HG03469 (cell line): ENCODE measurements around the gene ROBO4.

Experiments
- ATAC-seq: cut with Tn5 transposase; IDR thresholded peaks from one replicate; pipeline ENCODE4 v1.9.1; 2021; ENCODE audit warnings: mild to moderate bottlenecking, moderate library complexity, moderate number of reproducible peaks; ENCODE audit not compliant: unreplicated experiment

Gene ROBO4

DNA sequence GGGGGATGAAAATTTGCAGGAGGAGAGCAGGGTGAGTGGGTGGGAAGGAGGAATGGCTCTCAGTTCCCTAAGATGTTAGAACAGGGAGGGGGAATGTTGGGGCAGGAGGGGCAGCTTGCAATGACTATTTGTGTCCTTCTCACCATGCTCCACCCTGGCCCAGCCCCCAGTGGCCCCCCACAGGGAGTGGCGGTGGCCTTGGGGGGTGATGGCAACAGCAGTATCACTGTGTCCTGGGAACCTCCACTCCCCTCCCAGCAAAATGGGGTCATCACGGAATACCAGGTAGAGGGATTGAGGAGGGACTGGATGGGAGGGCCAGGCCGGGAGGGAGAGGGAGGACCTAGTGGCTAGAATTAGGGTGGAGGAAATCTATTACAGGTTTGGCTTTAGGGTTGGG, 22.3 kb downstream of the ROBO4 start:
- no peak for ATAC-seq

DNA sequence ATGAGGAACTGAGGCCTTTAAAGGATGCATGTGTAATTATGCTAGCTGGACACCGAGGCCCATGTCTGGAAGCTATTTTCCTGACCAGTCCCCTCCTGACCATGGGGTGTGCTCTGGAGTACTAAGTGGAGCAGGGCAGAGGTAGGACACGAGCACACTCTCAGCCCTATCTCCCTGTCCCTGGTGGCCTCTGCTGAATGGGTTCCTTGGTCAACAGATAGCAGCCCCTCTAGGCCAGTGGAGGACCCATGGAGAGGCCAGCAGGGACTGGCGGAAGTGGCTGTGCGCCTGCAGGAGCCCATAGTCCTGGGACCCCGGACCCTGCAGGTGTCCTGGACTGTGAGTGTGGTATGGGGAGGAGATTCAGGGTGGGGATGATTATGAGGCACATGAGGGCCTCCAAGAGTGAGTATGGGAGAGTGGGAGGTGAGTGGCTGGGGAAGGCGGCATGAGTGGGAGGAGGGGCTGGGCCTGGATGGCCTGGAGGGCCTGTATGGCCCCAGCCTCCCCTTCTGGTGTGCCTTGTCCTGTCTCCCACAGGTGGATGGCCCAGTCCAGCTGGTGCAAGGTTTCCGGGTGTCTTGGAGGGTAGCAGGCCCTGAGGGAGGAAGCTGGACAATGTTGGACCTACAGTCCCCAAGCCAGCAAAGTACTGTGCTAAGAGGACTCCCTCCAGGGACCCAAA, 23.0 kb downstream of the ROBO4 start:
- no peak for ATAC-seq

DNA sequence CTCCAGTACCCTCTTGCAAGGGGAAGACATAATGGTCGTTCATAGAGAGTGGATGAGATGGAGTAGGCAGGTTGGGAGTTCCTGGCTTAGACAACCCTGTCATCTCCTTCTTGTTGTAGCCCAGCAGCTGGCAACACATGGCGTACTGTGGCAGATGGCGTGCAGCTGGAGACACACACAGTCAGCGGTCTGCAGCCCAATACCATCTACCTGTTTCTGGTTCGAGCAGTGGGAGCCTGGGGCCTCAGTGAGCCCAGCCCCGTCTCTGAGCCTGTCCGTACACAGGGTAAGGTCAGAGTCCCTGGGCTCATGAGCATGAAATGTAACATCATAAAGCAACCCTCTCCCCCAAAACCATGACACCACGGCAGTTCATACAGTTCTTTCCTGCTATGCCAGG, 23.7 kb downstream of the ROBO4 start:
- ATAC-seq = no peak

DNA sequence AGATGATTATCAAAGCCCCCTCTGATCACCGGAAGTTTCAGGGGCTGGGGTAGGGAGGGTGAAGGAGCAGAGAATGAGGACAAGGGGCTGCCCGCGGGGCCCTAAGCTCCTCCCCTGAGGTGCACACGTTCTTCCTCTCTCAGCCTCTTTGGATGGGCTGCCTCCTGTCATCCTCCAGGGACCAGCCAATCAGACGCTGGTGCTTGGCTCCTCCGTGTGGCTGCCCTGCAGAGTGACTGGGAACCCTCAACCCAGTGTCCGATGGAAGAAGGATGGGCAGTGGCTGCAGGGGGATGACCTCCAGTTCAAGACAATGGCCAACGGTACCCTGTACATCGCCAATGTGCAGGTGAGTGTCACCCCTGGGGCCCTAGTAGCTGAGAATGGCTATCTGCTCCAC, 24.9 kb downstream of the ROBO4 start:
- no peak for ATAC-seq

DNA sequence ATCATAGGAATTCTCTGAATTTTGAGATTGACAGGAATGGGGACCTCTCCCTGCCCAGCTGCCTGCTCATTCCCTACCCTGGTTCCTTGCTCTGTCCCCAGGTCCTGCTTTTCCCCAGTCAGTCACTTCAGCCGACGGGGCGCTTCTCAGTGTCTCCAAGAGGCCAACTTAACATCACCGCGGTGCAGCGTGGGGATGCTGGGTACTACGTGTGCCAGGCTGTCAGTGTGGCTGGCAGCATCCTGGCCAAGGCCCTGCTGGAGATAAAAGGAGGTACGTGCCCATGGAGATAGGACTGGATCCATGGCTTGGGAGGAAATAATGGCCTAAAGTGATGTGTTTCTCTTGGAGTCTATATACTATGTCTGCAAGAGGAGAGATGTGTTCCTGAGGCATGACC, 25.4 kb downstream of the ROBO4 start:
- ATAC-seq = no peak

DNA sequence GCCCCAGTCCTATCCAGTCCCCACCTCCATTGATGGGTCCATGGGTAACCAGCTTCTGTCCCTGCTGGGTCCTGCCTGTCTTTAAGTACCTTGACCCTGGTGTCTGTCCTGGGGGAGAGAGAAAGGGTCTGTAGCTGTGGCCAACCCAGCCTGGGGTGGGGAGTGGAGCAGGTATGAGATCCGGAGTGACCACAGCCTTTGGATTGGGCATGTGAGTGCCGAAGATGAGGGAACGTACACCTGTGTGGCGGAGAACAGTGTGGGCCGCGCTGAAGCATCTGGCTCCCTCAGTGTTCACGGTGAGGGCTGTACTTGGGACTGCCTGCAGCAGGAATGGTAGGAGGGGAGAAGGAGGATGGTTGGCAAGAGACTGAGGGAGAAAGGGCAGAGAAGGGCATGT, 27.2 kb downstream of the ROBO4 start:
- ATAC-seq = no peak

DNA sequence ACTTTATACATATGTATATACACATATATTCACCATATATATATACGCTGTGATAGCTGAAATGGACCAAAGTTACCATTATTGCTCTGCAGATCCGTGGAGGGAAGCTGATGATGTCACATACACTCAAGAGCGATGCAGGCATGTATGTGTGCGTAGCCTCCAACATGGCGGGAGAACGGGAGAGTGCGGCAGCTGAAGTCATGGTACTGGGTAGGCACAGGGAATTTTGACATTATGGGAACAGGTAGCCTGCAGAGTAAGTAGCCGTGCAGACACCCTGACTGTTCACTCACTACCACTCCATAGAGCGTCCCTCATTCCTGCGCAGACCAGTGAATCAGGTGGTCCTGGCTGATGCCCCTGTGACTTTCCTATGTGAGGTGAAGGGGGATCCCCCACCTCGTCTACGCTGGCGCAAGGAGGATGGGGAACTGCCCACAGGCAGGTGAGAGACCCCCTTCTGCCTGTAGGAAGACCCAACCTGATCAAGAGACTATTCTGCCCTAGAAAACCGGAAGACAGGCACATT, 27.7 kb downstream of the ROBO4 start:
- ATAC-seq = no peak

DNA sequence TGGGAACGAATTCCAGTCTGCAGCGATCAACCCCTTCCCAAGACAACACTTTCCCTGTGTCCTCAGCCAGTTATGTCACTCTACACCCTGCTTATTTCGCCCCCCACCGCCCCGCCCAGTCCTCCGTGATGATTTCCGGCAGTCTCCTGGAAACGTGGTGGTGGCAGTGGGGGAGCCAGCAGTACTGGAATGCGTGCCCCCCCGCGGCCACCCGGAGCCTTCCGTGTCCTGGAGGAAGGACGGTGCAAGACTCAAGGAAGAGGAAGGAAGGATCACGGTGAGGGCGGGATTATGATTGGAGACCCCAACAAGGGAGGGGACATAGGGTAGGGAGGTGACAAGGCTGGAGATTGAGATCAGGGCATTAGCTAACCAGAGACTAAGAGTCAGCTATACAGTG, 28.3 kb downstream of the ROBO4 start:
- ATAC-seq = no peak

DNA sequence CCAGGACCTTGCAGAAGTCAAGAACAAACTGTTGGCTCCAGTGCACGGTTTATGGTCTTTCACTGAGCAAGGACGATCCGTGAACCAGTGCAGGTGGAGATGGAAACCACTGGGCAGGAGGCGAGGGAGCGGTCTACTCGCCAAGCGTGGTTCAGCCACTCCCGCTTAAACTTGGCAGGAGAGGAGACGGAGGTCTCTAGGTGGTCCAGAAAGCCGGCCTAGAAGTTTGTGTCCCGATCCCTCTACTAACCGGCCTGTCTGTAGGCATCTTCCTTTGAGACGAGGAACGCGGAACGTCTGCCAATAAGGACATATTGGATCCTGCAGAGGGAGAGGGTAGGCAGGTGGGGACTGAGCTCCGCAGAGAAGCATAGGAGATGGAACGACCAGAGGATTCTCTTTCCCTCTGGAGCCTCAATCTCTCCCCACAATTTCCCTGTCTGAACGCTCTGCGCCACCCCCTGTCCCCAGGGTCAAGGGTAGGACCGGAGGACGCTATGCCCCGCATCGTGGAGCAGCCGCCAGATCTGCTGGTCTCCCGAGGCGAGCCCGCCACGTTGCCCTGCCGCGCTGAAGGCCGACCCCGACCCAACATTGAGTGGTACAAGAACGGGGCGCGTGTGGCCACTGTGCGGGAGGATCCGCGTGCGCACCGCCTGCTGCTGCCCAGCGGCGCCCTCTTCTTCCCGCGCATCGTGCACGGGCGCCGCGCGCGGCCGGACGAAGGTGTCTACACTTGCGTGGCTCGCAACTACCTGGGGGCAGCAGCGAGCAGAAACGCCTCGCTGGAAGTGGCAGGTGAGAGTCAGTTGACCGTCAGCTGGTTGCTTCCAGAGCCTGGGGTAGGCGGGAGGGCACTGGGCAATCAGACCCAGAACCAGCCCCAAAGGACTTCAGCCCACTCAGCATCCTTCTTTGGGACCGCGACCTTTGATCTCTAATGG, 29.1 kb downstream of the ROBO4 start:
- ATAC-seq = no peak

DNA sequence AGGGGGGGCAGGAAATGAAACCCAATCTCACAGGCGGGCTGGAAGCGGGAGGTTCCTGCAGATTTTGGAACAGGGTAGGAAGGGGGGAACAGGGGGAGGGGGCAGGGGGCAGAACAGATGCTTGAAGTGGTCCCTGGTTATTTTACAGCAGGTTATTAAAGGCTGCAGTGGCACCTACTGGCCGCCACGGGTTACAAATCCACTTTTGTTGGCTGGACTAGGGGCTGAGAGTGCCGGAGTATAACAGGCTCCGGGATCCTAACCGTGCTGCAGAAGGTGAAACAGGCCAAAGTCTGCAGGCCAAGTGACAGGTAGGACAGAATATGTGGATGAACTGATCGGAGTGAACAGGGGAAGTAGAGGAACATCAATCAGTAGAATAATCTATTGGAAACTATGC, 30.0 kb downstream of the ROBO4 start:
- ATAC-seq = no peak

DNA sequence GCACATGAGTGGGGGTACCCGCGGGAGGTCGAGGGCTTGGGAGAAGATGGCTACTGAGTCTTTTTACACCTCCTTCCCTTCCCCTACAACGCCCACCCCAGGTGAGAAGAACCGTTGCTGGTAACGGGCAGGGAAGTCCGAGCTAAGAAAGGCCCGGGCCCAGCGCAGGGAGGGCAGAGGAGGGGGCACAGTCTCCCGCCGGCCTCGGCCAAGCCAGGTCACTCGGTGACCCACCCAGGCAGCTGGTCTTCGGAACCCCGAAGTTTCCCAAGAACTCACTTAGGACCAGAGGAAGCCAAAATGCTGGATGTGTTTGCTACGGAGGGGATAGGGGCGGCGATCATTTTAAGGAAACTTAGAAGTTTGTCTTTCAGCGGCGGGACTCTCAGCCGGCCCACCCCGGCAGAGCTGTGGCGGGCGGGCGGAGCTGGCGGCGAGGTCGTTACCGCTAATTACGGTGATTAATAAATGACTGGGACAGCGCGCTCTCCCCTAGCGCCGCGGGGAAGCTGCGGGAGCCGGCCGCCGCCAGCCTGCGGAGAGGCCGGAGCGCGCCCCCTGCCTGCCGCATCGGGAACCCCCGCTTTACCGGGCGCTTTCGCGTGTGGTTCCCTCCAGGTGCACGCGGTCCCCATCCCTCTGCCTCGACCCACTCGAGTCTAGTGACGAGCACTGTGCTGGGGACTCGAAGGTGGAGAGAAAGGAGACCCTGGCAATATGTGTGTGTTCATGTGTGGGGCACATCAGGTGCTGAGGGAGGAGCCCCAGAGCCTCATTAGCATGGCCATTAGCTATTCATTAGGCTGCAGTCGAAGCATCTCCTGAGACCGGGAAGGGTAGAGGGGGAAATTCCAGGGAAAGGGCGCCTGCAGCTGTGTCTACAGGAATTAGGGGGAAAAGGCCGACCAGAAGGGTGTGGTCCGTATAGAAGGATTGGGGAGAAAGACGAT, 31.5 kb downstream of the ROBO4 start:
- ATAC-seq = no peak

DNA sequence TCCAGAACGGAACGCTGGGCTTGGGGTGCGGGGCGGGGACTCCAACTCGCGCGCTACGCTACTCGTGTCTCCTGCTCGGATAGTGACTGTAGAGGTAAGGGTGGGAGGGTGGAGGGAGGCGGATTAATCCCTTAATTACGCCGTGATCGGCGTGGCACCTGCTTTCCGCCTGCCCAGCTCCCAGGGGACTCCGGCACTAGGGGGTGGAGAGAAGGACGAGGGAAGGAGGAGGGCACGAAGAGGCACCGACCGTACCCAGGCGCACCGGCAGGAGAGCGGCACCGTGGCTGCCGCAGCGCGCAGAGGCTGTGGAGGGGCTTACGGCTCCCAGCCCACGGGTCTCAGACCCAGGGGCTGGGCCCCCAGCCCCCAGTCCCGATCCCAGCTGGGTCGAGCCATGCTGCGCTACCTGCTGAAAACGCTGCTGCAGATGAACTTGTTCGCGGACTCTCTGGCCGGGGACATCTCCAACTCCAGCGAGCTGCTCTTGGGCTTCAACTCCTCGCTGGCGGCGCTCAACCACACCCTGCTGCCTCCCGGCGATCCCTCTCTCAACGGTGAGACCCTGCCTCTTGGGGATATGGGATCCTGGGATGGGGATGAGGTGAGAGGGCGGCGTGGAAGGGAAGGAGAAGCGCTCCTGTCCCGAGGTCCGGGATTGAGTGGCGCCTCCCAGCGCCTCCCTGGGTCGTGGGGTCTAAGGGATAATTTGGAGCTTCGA, 32.3 kb downstream of the ROBO4 start, which contains the start of gene ROBO3:
TSS of gene ROBO3 (plus strand) at position 252 of the 721 bp plus-strand sequence. CDS start at position 398, 146 bp downstream.
- ATAC-seq = no peak

DNA sequence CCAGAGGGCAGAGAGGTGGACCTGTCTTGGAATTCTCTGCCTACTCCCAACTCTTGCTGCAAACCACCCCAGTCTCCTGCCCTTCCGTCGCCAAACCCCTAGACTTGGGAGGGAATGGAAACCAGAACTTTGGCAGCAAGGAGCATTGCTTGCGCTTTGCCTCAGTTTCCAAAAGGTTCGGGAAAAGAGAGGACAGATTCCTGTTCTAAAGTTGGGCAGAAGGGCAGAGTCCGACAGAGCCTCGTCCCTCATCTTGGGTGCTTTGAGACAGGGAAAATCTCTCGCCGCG, 32.8 kb downstream of the ROBO4 start:
- no peak for ATAC-seq

DNA sequence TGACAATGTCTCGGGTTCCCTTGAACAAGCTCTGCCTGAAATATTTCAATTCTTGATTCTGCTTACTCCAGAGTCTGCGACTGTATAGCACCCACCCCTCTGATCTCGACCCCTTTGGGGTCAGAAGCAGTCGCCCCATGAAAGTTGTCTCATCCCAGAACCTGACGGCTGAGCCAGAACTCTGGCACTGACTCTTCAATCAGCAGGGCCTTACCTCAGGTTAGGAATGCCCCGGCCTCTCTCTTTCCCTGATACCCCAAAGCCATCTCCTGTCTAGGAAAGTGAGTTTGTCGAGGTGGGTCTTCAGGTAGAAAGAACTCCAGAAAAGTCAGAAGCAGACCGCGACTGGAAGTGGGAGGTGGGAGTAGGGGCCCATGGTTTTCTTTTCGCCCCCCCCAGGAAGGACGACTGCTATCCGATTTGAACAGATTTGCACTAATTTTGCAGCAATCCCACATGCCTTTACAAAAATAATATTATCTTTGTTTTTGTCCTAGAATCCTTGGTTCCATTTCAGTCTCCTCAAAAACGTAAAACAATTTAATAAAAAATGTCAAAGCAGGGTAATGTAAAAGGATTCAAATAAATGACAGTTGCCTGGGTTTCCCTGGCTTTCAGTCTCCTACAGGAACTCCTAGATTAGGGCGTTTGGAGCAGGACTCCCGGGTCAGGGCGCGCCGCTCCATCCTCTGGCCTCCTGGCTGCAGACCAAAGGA, 33.3 kb downstream of the ROBO4 start:
- ATAC-seq = no peak

DNA sequence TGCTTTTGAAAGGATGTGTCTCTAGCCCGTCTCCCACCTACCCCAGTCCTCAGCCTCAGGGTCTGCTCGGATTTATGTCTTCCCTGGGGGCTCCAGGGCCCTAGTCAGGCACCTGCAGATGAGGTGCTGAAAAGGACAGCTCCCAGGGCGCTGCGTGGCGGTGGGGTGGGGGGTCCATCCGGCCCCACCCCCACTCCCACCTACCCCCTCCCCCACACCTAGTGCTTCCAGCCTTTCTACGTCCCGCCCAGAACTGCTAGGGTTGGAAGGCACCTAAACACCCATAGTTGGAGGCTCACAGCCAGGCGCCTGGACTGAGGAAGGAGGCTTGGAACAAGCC, 33.9 kb downstream of the ROBO4 start:
- no peak for ATAC-seq

DNA sequence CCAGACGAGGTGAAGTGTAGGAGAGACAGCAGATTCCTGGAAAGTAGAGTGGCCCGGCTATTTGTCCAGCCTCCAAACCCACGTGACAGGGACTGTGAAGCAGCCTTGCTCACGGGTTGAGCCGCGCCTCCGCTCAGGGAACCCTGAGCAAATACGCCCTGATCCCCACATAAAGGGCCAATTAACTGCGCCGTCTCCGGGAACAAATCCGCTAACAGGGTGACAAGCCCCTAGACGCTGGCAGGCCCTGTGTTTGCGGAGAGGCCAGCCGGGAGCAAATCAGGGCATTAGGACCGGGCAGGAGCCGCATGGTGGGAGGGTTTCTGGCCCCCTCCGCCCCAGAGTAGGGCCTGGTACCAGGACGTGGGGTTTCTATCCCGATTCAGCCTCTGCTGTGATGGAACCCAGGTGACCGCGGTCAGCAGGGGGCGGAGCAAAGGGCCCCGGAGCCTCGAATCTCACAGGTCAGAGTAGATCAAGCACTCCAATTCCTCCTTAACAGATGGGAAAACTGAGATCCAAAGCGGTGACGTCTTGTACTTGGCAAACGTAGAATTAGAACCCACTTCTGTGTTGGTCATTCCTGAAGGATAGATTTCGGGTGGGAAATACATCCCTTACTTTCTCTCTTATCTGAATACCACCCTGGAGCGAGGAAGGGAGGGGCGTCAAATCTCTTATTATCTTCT, 34.4 kb downstream of the ROBO4 start:
- ATAC-seq = no peak

DNA sequence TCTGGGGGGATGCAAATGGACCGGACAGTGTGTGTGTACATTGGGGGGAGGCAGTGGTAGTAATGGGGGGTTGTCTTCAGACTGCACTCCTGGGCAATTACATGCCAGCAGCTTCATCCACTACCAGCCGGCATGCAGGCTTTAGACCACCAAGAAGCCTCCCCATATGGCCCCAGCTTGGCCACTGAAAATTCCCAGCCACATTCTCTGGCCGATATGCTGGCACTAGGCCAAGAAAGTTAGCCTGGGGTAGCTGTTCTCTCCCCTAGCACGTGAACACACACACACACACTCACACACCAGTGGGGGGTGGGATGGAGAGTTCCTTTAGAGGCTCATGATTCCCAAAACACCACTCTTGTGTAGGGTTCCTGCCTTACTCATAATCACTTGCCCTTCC, 36.0 kb downstream of the ROBO4 start:
- ATAC-seq = no peak

DNA sequence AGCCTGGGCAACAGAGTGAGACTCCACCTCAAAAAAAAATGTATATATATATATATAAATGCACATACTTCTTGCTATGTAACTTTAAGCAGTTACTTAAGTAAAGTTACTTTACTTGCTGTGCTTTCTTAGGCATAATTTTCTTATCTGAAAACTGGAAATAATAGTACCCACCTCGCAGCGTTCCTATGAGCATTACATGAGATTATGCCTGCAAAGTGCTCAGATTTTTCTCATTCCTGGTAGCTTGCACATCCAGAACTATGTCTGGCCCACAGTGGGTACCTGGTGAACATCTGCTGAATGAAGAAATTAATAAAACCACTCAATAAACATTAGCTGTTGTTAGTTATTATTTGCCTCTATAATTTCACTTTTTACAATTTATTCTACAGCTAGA, 38.5 kb downstream of the ROBO4 start:
- ATAC-seq = no peak

DNA sequence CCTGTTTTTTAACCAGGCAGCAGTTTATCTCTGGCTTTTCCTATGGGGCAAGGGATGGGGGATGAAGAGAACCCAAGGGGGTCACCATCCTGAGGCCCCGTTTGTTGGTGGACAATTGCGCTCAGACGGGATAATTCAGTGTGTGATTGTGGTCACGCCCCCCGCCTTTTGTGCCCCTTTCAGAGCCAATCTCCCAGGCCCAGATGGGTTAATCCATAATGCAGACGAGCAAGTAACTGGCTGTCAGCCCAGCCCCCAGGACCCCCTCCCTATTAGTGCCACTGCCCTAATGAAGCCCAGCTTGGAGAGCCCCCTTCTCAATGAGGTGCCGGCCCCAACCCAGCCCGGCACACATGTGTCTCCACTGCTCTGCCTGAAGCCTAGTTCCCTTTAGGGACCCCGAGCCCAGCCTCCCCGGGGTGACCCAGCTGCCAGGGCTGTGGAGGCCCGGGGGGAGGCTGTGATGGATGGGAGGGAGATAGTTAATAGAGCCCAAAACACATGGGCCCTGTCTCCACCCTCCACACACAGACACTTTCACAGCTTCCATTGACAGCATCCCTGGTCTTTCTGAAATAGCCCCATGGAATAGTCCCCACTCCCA, 51.5 kb downstream of the ROBO4 start:
- no peak for ATAC-seq
